Testis (tissue), 2 donors: ENCODE data around the gene CDCA8.

Source experiments
- POLR2A ChIP-seq: fragments of 450-650 bp; IDR thresholded peaks from one replicate; pipeline ENCODE4 v1.6.1; 2017; ENCODE audit warnings: antibody characterized with exemption, mild to moderate bottlenecking, moderate library complexity
- TF ChIP-seq, protein P1 (sequence below), 3 experiments: fragments of 450-650 bp in 2 of 3; fragments of 200-600 bp in 1 of 3; sonication (generic) in 1 of 3; IDR thresholded peaks; one replicate each; pipeline ENCODE4 v1.5.1; 2016 to 2019; ENCODE audit warnings: antibody characterized with exemption in 3 of 3, mild to moderate bottlenecking in 2 of 3, moderate library complexity in 1 of 3

DNA sequence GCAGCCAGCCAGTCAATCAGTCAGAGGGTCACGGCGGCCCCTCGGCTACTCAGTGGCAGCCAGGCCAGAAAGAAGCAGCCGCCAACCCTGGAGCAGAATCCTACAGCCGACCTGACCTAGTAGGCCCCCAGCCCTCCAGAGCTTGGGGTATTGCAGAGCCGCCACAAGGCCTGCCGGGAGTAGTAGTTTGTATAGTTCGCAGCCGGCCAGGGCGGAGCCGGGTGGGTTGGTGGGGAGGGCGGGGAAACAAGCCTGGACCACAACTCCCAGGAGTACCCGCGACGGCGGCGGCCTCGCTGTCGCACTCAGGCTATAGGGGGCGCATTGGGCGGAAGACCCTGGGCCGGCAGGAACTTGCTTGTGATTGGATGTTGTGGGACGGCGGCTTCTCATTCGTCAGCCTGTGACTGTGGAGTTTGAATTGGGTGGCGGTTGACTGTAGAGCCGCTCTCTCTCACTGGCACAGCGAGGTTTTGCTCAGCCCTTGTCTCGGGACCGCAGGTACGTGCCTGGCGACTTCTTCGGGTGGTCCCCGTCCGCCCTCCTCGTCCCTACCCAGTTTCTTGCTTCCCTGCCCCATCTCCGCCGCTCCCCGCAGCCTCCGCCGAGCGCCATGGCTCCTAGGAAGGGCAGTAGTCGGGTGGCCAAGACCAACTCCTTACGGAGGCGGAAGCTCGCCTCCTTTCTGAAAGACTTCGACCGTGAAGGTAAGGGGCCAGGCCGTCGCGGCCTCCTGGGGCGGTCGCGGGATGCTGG lies at the start of gene CDCA8:
- TF ChIP-seq, protein P1, sequence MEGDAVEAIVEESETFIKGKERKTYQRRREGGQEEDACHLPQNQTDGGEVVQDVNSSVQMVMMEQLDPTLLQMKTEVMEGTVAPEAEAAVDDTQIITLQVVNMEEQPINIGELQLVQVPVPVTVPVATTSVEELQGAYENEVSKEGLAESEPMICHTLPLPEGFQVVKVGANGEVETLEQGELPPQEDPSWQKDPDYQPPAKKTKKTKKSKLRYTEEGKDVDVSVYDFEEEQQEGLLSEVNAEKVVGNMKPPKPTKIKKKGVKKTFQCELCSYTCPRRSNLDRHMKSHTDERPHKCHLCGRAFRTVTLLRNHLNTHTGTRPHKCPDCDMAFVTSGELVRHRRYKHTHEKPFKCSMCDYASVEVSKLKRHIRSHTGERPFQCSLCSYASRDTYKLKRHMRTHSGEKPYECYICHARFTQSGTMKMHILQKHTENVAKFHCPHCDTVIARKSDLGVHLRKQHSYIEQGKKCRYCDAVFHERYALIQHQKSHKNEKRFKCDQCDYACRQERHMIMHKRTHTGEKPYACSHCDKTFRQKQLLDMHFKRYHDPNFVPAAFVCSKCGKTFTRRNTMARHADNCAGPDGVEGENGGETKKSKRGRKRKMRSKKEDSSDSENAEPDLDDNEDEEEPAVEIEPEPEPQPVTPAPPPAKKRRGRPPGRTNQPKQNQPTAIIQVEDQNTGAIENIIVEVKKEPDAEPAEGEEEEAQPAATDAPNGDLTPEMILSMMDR (IDR thresholded peaks at IDR 0.05) = peak in 2 of 3 experiments; percentile 56 to 70
- no peak for TF ChIP-seq POLR2A
